Mucosa of rectum (tissue), 2 donors: ENCODE results near the gene TBC1D22A.
A peak's percentile ranks its signal among the peaks of the same experiment; 100 is the strongest.

Source experiments
- H3K27ac ChIP-seq, 2 donors: one replicate each; pipeline ENCODE4 v1.7.0; 2013; ENCODE audit warnings: inconsistent platforms in 2 of 2, low read depth in 2 of 2, low read length in 2 of 2
- H3K27me3 ChIP-seq, 2 donors: one replicate each; pipeline ENCODE4 v1.7.0; 2013; ENCODE audit warnings: low read length in 2 of 2; ENCODE audit not compliant: control insufficient read depth in 2 of 2, insufficient read depth in 2 of 2
- H3K36me3 ChIP-seq, 2 donors: one replicate each; pipeline ENCODE4 v1.7.0; 2013; ENCODE audit warnings: low read length in 2 of 2; ENCODE audit not compliant: control insufficient read depth in 2 of 2, insufficient read depth in 2 of 2
- H3K4me1 ChIP-seq, 2 donors: one replicate each; pipeline ENCODE4 v1.7.0; 2013; ENCODE audit warnings: low read length in 2 of 2, mild to moderate bottlenecking in 1 of 2; ENCODE audit not compliant: control insufficient read depth in 2 of 2, insufficient read depth in 2 of 2
- H3K4me3 ChIP-seq, 2 donors: one replicate each; pipeline ENCODE4 v1.7.0; 2013; ENCODE audit warnings: low read length in 2 of 2
- H3K9ac ChIP-seq, 2 donors: one replicate each; pipeline ENCODE4 v1.7.0; 2013; ENCODE audit warnings: low read length in 2 of 2, low read depth in 1 of 2, mild to moderate bottlenecking in 1 of 2
- H3K9me3 ChIP-seq, 2 donors: one replicate each; pipeline ENCODE4 v1.7.0; 2013; ENCODE audit warnings: low read length in 2 of 2; ENCODE audit not compliant: control insufficient read depth in 2 of 2
- donor health status: healthy.
- donor health status: Normal muscosa, but diverticular disease.

The TBC1D22A gene

GRCh38 chr22:46737105-46737975, 25.1 kb upstream of the TBC1D22A start:
- Histone ChIP-seq H3K4me3 (peak overlapping the region; percentile 75 to 78), H3K9ac (peak overlapping the region; percentile 68 to 77), H3K4me1 (peaks cover 55 to 64% of the 10 kb centered on the region in 2 donors), H3K27ac (peak overlapping the region; percentile 70 to 83), H3K9me3 (no peaks in the 10 kb centered on the region), H3K27me3 (no peaks in the 10 kb centered on the region), H3K36me3 (no peaks in the 10 kb centered on the region)

- Histone ChIP-seq H3K27ac (peak within 1 kb of the TSS; percentile 85 to 89), H3K27me3 (no peaks in the 10 kb centered on the region), H3K9ac (peak within 1 kb of the TSS; percentile 77 to 81), H3K4me1 (peaks cover 59 to 72% of the 10 kb centered on the region in 2 donors), H3K4me3 (peak within 1 kb of the TSS; percentile 75 to 78), H3K9me3 (no peaks in the 10 kb centered on the region), H3K36me3 (no peaks in the 10 kb centered on the region)
These were observed 24.3 kb upstream of the TBC1D22A start, which contains the start of gene CERK for GRCh38 chr22:46737976-46738646. TSS of gene CERK (minus strand) at chr22:46738252. CDS start at chr22:46738148, 104 bp downstream.

- Histone ChIP-seq H3K27me3 (no peaks in the 10 kb centered on the region), H3K36me3 (no peaks in the 10 kb centered on the region), H3K27ac (peak overlapping the region; percentile 85 to 89), H3K9ac (peak overlapping the region; percentile 76 to 81), H3K4me1 (peaks cover 60 to 73% of the 10 kb centered on the region in 2 donors), H3K9me3 (no peaks in the 10 kb centered on the region), H3K4me3 (peak overlapping the region; percentile 34 to 72)
These were observed 23.8 kb upstream of the TBC1D22A start for GRCh38 chr22:46738647-46739093.

GRCh38 chr22:46739094-46739870, 23.2 kb upstream of the TBC1D22A start:
- peaks cover 59 to 73% of the 10 kb centered on the region in 2 donors for H3K4me1 ChIP-seq
- H3K9ac ChIP-seq = peak overlapping the region; percentile 76 to 81
- no peaks in the 10 kb centered on the region for H3K27me3 ChIP-seq
- peak overlapping the region; percentile 85 to 89 for H3K27ac ChIP-seq
- peak overlapping the region; percentile 34 to 72 for H3K4me3 ChIP-seq
- H3K36me3 ChIP-seq = no peaks in the 10 kb centered on the region
- no peaks in the 10 kb centered on the region for H3K9me3 ChIP-seq

DNA sequence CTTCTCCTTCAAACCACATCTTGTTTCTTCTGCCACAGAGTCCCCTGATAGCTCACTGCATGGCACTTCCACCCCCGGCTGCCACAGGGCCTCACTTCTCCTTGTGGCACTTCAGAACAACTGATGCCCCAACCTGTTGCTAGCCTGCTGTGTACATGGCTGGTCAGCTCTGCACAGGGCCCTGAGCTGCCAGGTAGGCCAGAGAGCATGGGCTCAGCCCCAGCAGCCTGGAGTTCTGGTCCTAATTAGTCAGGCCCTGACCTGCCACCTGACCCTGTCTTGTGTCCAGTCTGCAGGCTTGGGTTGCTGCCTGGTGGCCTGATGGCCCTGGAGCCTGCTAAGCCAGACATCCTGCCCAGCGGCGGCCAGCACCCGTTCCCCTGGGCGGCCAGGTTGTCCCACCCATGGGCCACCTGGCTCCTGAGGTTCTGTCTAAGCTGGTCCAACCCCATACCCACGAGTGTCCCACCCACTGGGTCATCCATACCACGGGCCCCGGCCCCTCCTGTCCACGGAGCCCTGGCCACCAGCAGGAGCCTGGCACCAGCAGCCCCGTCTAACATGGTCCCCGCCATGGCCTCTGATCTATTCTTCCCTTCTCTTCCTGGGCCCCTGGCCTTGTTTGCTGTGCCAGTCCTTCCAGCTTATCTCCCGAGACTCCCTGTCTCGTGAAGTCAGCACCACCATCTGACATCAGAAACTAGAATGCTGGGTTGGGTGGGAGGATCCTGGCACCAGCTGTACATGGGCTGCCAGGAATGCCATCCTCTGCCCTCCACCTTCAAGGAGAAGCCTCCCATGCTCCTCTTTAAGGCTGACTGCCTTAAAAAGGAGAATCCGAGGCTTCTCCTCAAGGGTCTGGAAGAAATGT, 21.3 kb upstream of the TBC1D22A start:
- Histone ChIP-seq H3K4me1 (peaks cover 44 to 58% of the 10 kb centered on the region in 2 donors), H3K9me3 (no peaks in the 10 kb centered on the region), H3K4me3 (no peak overlapping the region), H3K36me3 (no peaks in the 10 kb centered on the region), H3K27ac (no peak overlapping the region), H3K27me3 (no peaks in the 10 kb centered on the region), H3K9ac (peak overlapping the region in 1 of 2 donors; percentile 51)

DNA sequence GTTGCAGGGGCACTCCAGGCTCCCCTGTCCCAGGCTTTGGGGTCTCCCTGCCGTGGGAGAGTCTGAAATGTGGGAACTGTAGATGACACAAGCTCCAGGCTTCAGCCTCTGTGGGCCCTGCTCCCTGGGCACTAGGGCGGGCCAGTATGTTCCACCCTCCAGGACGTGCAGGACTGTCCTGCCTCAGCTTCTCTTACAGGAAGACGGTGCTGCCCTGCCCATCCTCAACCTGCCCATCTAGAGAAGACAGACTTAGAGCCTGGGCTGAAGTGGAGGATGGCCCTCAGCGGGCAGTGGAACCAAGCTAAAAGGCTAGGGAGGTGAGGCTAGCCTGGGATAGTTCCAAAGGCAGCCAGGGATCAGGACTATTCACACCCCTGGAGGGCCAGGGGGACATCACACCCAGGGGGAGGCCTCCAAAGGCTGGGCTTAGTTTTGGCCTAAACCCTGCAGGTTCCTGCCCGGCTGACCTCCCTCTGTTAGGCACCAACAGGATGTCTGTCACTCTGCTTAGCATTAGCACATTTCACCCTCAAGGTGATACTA, 20.4 kb upstream of the TBC1D22A start:
- peaks cover 37 to 49% of the 10 kb centered on the region in 2 donors for H3K4me1 ChIP-seq
- peak overlapping the region; percentile 81 to 85 for H3K27ac ChIP-seq
- peak overlapping the region in 1 of 2 donors; percentile 20 for H3K4me3 ChIP-seq
- H3K36me3 ChIP-seq = no peaks in the 10 kb centered on the region
- H3K27me3 ChIP-seq = no peaks in the 10 kb centered on the region
- peak overlapping the region in 1 of 2 donors; percentile 28 for H3K9ac ChIP-seq
- no peaks in the 10 kb centered on the region for H3K9me3 ChIP-seq

- Histone ChIP-seq H3K9me3 (no peaks in the 10 kb centered on the region), H3K36me3 (no peaks in the 10 kb centered on the region), H3K27ac (peak overlapping the region; percentile 81 to 85), H3K9ac (peak overlapping the region; percentile 28 to 38), H3K27me3 (no peaks in the 10 kb centered on the region), H3K4me1 (peaks cover 37 to 46% of the 10 kb centered on the region in 2 donors), H3K4me3 (peak overlapping the region in 1 of 2 donors; percentile 20)
These were observed 19.8 kb upstream of the TBC1D22A start for GRCh38 chr22:46742576-46743221.

GRCh38 chr22:46744581-46744980, 17.9 kb upstream of the TBC1D22A start:
- Histone ChIP-seq H3K27ac (peak overlapping the region; percentile 39 to 64), H3K4me1 (peaks cover 29 to 37% of the 10 kb centered on the region in 2 donors), H3K36me3 (no peaks in the 10 kb centered on the region), H3K9ac (no peak overlapping the region), H3K9me3 (no peaks in the 10 kb centered on the region), H3K4me3 (no peak overlapping the region), H3K27me3 (no peaks in the 10 kb centered on the region)
